NCI-H774 (cell line): ENCODE measurements around the gene FCGR1A.
"Not testable (repeated sequence)": the region's sequence is repeated elsewhere in the genome, so short reads cannot be mapped to it uniquely, and the experiment has no call there.

ENCODE experiments used
- DNase-seq: peaks from one replicate; lab custom pipeline; 2025; lab: John Stamatoyannopoulos, UW

Gene FCGR1A

DNA sequence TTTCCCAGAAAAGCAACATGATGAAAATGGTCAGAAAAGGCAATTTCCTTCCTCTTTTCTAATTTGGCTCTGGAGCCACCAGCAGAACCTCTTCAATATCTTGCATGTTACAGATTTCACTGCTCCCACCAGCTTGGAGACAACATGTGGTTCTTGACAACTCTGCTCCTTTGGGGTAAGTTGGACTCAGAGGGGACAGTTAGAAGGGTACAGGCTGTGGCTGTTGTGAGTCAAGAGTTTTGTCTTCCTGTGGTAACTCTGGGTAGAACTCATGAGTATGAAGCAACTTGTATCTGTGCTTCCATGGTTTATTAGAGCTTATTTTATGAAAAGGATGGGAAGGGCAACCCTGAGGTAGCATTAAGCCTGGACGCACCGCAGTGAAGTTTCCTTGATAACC, at the start of gene FCGR1A:
TSS of gene FCGR1A (plus strand) at position 95 of the 400 bp plus-strand sequence. CDS start at position 145, 50 bp downstream.
- DNase-seq, result not testable (repeated sequence)

DNA sequence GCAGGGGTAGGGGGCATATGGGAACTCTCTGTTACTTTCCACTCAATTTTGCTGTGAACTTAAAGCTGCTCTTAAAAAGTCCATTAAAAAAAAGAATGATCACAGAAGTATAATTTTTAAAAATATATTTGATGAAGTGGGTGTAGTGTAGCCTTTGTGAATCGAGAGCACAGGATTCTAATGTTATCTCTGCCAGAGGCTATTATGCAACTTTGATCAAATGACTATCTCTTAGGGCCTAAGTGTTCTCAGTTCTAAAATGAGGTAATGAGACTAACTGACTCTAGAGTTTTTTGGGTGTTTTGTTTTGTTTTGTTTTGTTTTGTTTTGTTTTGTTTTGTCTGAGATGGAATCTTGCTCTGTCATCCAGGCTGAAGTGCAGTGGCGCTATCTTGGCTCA, 49.7 kb upstream of the FCGR1A start:
- DNase-seq, result not testable (repeated sequence)

DNA sequence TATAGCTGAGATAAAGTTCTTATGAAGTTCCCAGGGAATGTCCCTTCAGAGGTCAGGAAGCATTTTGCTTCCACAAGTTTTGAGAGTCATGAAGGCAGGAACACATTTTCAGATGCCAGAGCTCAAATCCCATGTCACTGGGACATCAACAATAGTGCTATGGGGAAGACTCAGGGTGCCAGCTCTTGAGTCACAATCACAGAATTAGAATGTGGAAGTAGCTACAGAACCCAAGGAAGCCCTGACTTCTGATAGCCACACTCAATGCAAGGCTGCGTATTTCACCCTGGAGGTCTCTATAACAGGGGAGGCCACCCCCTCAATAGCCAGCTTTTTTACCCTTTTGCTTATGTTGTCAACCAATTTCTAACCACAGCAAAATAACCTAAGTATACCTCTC, 47.8 kb upstream of the FCGR1A start:
- DNase-seq, result not testable (repeated sequence)

DNA sequence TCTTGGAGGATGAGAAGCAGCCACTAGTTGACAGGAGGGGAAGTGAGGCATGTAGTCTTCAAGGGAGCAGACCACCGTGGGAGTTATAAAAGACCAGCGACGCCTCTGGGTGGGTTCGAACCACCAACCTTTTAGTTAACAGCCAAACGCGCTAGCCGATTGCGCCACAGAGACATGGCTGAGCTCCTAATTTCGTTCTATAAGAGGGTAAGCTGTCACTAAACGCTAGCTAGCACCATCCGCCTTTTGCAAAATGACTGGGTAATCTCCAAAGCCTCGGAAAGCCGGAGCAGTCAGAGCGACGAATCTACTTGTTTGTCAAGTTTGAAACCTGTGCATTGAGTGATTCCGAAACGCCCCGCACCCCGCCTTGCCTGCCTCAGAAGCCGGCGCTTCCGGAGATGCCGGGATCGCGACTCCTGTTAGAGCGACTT, 42.3 kb upstream of the FCGR1A start:
- peak; percentile 20 for DNase-seq

DNA sequence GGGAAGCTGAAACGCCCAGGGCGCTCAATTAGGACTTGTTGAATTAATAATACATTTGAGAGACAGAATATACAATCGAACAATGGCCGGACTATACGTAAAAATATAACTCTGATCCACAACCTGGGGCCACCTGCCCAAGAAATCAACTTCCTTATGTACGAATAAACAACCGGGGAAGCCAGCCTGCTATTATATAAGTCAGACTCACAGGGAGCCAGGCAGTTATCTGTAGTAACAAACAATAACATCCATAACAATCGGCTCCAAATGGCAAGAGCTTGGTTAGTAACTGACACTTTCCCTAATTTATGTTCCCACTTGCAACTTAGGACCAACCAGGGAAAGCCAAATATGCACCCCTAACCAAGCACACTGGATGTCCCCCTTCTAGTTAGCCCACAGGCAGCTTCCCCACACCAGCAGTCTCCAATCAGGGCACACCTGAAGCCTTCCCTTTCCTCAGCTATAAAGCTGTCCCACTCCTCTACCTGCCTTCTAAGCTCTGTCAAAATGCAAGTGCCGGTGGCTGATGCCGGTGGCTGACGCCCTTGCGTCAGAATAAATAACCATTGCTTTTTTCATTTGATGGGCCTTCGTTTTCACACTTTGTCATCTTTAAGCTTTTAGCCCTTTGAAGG, 41.8 kb upstream of the FCGR1A start:
- not testable (repeated sequence) for DNase-seq

DNA sequence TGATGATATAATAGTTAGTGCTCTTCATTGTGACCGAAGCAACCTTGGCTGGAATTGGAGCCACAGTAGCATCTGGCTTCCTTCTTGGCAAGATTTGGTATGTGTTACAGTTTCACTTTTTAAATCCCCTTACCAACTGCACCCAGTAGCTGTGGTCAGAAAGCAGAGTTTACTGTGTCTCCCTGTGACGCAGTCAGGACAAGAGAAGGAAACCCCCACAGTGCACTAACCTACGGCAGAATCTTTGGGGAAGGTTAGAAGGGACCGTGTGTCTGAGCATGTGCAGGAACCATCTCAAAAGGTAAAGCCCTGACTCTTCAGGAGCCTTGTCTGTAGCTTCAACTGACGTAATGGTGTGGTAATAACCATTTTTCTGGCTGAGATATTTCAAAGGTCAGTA, 40.6 kb upstream of the FCGR1A start:
- not testable (repeated sequence) for DNase-seq

DNA sequence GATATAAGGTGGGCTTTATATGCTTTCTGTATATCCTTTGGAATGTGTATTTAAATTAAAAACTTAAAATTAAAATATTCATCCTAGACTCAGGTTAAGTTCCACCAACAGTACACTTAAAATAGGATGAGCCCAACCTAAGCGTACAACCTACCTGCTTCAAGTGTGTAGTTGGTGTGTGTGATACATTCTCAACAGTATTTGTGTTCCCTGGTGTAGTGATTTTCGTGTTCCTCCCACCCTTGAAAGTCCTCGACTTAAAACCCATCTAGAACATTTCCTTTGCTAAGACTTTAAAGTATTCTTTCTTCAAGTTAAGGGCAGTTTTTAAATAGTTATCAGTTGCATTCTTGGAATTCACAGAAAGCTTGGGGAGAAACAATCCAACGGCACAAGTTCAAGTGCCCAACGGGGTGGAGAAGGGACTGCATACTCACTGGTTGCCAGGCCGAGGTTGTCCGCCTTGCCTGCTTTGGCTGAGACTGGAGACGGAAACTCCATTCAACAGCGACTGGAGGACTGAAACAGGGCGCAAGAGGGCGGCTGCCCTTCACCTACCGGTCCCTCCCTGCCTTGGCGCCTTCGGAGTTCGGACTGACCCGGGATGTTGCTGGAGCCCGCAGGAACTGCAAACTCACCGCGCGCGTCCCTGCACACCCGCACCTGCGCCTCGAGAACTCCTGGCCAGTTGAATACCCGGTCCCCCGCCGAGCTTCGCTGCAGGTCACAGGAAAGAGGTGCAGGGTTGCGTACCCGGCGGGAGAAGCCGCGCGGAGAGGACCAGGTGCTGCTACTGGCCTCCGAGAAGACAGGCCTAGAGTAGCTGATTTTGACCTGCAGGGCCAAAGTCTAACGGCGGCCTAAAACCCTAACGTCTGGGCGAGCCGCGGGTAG, 35.8 kb upstream of the FCGR1A start:
- DNase-seq, result not testable (repeated sequence)

DNA sequence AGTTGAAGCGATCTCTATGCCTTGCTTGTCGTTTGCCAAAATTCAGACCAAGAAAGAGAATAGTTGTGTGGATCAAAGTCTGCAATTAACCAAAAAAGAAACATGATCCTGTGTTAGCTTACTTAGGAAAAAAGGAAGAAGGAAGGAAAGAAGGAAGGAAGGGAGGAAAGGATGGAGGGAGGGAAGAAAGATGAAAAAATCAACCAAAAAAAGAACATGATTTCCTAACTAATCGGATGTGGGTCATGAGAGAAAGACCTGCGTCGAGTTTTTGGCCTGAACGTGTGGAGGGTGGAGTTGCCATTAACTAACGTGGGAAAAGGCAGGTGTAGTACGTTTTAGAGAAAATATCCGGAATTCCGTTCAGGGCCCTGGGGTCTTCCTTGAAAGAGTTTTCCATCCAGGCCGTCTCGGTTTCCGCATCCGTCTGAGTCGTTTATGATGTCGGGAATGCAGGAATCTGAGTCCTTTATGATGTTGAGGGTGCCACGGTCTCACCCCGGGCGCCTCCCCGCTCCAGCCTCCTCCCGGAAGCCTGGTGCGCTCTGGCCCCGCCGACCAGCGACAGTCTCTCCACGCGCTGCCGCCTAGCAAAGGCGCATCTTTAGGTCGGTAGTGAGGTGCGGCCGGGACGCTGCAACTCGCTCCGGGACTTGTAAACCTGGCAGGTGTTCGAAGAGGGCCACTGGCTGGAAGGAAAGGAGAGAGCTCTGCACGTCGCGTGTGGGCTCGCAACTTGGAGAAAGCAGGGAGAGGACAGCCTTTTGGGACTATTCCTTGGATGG, 34.9 kb upstream of the FCGR1A start:
- not testable (repeated sequence) for DNase-seq

DNA sequence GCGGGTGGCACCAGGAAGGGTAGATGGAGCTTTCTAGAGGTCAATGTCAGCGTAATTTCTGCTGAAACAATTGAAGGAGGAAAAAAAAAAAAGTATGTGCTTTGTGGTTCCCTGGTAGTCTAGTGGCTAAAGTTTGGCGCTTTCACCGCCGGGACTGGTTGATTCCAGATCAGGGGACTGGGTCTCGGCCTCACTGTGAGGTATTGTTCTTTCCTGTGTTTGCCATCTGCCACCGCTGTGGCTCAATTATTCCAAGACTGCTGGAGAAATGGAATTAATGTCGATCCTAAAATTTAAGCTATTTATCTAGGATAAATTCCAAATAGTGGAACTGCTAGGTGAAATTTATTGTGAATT, 34.4 kb upstream of the FCGR1A start:
- DNase-seq, result not testable (repeated sequence)

DNA sequence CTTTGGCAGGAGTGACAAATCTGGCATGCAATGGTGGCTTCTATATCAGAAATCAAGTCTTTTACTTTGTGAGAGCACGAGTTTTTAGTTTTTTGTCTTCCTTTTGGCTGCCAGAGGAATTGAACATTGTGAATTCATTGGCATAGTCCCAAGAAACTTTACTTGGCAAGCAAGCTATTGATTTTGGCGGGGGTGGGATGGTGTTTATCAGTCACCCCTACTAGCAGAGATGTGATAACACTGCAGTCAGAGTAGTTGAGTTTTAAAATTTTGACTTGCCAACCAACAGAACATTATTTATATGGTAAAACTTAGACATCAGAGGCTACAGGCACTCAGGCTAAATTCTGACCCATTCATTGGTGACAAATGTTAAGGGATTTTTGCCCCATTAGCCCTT, 31.9 kb upstream of the FCGR1A start:
- not testable (repeated sequence) for DNase-seq

DNA sequence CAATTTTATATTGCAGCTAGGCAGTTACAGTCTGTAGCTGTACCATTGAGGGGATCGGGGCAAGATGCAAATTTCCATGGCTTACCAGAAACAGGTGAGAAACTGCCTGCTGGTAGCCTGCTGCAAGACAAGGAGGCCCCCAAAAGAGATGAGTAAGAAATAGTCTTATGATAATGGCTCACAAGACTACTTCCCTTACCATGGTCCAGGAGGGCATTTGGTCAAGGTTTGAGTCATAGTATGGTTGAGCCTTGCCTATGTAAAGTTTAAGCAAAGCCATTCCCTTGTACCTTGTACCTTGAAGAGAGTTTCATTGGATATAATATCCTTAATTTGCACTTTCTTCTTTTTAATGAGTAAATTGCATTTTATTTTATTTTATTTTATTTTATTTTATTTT, 30.3 kb upstream of the FCGR1A start:
- DNase-seq, result not testable (repeated sequence)

DNA sequence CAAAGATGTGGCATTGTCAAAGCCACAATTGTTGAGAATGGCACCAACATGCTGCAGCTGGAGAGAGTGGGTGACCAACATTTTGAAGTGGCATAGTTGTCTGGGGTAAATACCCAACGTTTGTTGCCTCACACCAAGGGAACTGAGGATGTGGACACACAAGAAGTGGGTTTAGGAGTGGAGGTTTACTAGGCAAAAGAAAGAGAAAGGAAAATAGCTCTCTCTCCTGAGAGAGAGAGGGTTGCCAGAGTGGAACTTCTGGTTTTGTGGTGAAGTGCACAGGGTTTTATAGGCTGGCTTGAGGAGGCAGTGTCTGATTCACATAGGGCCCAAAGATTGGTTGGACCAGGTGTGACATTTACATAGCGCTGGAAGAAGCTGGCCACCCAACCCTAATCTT, 29.0 kb upstream of the FCGR1A start:
- DNase-seq, result not testable (repeated sequence)

DNA sequence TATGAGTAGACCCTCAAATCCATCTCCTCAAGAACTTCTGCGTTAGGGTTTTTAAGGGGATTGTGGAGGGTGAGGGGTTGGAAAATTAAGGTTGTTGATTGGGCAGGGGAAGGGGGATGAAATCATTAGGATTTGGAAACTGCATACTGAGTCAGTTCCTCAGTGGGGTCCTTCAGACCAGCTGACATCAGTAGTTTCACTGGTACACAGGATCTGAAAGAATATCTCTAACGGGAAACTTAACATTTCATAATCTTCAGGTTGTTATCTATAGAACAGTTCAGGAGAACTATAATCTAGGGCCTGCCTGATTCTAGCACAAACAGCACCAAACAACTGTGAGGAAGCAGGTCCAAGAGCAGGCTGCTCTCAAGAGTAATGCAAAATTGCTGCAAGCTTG, 27.2 kb upstream of the FCGR1A start:
- not testable (repeated sequence) for DNase-seq

DNA sequence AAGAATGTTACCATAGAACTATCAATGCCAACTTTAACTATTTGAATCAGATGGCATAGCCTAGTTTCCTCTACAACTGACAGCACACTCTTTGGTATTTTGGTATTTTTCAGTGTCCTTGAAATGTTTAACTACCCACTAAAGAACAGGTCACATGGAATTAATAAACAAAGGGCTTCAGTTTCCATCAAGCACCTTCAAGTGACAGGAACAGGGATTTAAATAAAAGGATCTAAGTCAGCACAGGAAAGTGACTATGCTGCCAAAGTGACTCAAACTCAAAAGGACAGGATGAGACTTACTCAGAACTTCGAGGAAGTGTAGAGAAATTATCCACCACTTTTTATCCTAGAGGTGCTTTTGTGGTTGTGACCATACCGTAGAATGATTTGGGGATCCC, 20.2 kb upstream of the FCGR1A start:
- DNase-seq, result not testable (repeated sequence)

DNA sequence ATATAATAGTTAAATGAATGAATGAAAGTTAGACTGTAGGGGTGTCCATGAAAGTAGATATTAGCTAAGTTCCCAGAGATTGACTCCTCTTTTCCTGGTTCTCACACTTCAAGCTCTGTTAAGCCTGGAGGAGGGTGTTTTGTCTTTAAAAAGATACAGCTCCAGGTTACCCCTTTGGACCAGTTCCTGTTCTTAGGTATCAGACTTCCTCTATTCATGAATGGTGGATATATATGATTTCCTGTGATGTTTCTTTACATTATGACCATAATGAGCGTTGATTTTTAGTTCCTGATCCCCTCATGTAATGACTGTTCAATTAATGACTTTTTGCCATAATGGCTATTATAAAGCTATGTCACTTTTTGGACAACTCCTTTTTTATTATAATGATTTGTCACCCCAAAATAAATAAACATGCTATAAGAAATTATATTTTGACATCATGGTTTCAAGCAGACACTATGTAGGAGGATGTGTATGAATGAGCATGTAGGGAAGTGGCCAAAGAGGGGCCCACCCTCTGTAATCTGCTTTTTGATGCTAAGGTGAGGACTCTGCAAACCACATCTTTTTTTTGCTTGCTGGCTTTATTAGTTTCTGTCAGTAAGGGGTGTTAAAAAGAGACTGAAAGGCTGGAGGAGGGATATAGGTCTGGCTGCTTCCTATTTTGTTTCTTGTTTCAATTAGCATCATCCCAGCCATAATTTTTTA, 18.2 kb upstream of the FCGR1A start:
- DNase-seq, result not testable (repeated sequence)

DNA sequence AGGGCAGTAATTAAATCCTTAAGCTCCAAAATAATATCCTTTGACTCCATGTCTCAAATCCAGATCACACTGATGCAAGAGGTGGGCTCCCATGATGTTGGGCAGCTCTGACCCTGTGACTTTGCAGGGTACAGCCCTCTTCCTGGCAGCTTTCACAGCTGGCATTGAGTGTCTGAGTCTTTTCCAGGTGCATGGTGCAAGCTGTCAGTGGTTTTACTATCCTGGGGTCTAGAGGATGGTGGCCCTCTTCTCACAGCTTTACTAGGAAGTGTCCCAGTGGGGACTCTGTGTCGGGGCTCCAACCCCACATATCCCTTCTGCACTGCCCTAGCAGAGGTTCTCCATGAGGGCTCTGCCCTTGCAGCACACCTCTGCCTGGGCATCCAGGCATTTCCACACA, 16.3 kb upstream of the FCGR1A start:
- DNase-seq, result not testable (repeated sequence)

DNA sequence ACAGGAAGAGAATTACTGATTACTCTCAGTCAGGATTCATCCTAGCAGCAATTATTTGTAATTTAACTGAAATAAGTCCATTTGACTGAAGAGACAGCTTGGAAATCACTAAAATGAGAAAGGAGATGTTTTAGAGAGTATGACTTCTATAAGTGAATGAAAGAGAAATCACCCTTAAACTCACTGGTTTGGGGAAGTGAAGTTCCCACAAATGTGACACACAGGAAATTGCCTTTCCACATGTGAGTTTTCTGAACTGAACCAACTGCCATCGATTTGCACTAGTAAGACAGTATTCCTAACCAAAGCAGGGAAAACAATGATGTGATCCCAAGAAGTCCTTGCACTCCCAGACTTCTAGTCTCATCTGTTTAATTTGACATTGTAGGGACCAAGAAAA, 13.3 kb upstream of the FCGR1A start:
- DNase-seq, result not testable (repeated sequence)

DNA sequence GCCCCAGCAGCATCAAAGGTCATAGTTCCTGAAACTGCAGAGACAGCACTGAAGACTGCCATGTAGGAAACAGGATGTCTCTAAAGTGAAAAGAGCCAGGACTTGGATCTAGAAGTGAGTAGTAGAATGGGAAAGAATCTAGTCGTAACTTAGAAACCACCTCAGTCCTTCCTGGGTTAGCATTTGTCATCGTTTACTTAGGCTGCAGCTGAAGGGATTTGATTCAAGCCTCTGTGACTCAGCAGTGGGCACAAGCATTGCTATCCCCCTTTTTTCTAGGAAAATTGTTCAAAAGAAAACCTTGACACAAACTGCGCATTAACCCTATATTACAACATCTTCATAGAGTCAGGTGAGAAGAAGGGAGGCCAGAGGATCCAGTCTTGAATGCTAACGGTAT, 11.8 kb upstream of the FCGR1A start:
- DNase-seq, result not testable (repeated sequence)

DNA sequence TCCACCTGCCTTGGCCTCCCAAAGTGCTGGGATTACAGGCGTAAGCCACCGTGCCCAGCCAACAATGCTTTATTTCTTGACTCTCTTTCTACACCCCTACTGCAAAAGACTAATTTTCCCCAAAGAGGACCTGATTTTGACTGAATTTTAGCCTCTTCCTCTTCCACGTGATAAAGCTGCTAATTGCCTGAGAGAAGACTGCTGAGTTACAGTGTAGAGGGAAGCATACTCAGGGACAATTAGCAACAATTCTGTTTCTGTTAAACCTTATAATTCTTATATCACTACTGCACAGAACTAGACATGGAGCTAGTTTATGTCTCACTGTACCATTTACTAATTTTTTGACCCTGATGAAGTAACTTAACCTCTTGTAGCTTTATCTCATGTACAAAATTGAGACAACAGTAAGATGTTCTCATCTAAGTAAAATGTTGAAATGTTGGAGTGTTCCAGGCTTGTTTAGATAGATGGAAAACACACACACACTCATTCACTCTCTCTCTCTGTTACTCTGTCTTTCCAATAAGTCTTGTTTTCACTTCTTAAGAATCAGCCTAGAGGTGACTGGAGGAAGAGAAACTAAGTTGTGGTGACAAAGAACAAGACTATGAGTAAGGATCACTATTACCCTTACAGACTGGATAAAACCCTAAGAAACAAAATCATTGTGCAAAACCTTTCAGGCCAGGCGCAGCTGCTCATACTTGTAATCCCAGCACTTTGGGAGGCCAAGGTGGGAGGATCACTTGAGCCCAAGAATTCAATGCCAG, 10.7 kb upstream of the FCGR1A start:
- not testable (repeated sequence) for DNase-seq

DNA sequence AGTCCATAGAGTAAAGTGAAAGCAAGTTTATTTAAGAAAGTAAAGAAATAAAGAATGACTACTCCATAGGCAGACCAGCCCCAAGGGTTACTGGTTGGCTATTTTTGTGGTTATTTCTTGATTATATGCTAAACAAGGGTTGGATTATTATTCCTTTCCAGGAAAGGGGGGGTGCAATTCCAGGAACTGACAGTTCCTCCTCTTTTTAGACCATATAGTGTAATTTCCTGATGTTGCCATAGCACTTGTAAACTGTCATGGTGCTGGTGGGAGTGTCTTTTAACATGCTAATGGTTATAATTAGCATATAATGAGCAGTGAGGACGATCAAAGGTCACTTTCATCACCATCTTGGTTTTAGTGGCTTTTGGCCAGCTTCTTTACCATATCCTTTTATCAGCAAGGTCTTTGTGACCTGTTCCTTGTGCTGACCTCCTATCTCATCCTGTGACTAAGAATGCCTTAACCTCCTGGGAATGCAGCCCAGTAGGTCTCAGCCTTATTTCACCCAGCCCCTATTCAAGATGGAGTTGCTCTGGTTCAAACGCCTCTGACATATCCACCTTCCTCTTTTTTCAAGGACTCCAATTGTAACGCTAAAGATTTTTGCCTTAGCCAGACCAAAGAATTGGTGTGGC, 6.9 kb upstream of the FCGR1A start:
- DNase-seq, result not testable (repeated sequence)
